GM18868 (cell line): Measurements from ENCODE around the gene PRRT1B.

Source experiments
- ATAC-seq: cut with Tn5 transposase; IDR thresholded peaks from one replicate; pipeline ENCODE4 v1.9.1; 2021; ENCODE audit warnings: mild to moderate bottlenecking, moderate library complexity; ENCODE audit not compliant: unreplicated experiment

PRRT1B gene

GRCh38 chr9:131522257-131523085, 22.9 kb upstream of the PRRT1B start:
- no peak for ATAC-seq

- ATAC-seq = no peak
Measured at GRCh38 chr9:131523086-131523388, 22.3 kb upstream of the PRRT1B start.

GRCh38 chr9:131523451-131524435, 21.6 kb upstream of the PRRT1B start:
- no peak for ATAC-seq

GRCh38 chr9:131524665-131525315, 20.5 kb upstream of the PRRT1B start:
- no peak for ATAC-seq

GRCh38 chr9:131525643-131526565, 19.4 kb upstream of the PRRT1B start:
- ATAC-seq = no peak

- no peak for ATAC-seq
Measured at GRCh38 chr9:131528186-131528585, 17.1 kb upstream of the PRRT1B start.

GRCh38 chr9:131528886-131529505, 16.3 kb upstream of the PRRT1B start:
- no peak for ATAC-seq

GRCh38 chr9:131529597-131530545, 15.5 kb upstream of the PRRT1B start:
- ATAC-seq = no peak

GRCh38 chr9:131530546-131530919, 14.8 kb upstream of the PRRT1B start:
- ATAC-seq = peak; percentile 27

- ATAC-seq = peak; percentile 75
Measured at GRCh38 chr9:131530920-131531832, 14.1 kb upstream of the PRRT1B start, which contains the start of gene UCK1. Gene UCK1, minus strand, starts transcription at chr9:131531263. Its CDS starts 89 bp downstream, at chr9:131531174.

- ATAC-seq = no peak
Measured at GRCh38 chr9:131534721-131535237, 10.5 kb upstream of the PRRT1B start.

- no peak for ATAC-seq
Measured at GRCh38 chr9:131537946-131538345, 7.4 kb upstream of the PRRT1B start.

- no peak for ATAC-seq
Measured at GRCh38 chr9:131539223-131539923, 6.0 kb upstream of the PRRT1B start.

GRCh38 chr9:131543141-131543540, 2.2 kb upstream of the PRRT1B start:
- no peak for ATAC-seq

GRCh38 chr9:131545786-131546335, 538 bp downstream of the PRRT1B start:
- no peak for ATAC-seq

- ATAC-seq = no peak
Measured at GRCh38 chr9:131546336-131547084, 1.2 kb downstream of the PRRT1B start.
